Loucy (cell line): ENCODE measurements around the gene FOXP1.

Experiments
- CTCF ChIP-seq: fragments of 200-600 bp; sonication (generic); conservative IDR thresholded peaks from 2 replicates; pipeline ENCODE4 v1.5.1; 2014; ENCODE audit warnings: mild to moderate bottlenecking, antibody characterized with exemption, low read length
- EZH2phosphoT487 ChIP-seq: fragments of 200-600 bp; IDR thresholded peaks from 2 replicates; pipeline ENCODE4 v1.6.1; 2018; ENCODE audit warnings: antibody characterized with exemption, mild to moderate bottlenecking, moderate library complexity, borderline replicate concordance

GRCh38 chr3:71389191-71389590 lies 194.3 kb downstream of the FOXP1 start:
- TF ChIP-seq CTCF: no peak
- no peak for TF ChIP-seq EZH2phosphoT487
